ENCODE results near the gene KCNQ1. TPM values are rescaled to one million over a fixed set of nuclear protein-coding genes. Genes with fewer than 3 reads are reported as not detected.

KCNQ1 gene
- total RNA-seq, 1 donor from 2014 or later, result 7.9 TPM

- peak; percentile 97 for DNase-seq (ENCODE audit: low spot score)
These were observed 264.6 kb downstream of the KCNQ1 start for GRCh38 chr11:2709429-2709828.

- no peak for DNase-seq (ENCODE audit: low spot score)
These were observed 266.4 kb downstream of the KCNQ1 start for GRCh38 chr11:2711161-2711560.

GRCh38 chr11:2713094-2713493 lies 268.3 kb downstream of the KCNQ1 start:
- no peak for DNase-seq (ENCODE audit: low spot score)

- DNase-seq (ENCODE audit: low spot score), result peak; percentile 90
These were observed 269.1 kb downstream of the KCNQ1 start for GRCh38 chr11:2713661-2714462.

- DNase-seq (ENCODE audit: low spot score), result no peak
These were observed 269.6 kb downstream of the KCNQ1 start for GRCh38 chr11:2714463-2714800.

GRCh38 chr11:2714871-2715270 lies 270.1 kb downstream of the KCNQ1 start:
- no peak for DNase-seq (ENCODE audit: low spot score)

GRCh38 chr11:2715716-2716350 lies 271.0 kb downstream of the KCNQ1 start:
- no peak for DNase-seq (ENCODE audit: low spot score)

GRCh38 chr11:2716376-2717095 lies 271.7 kb downstream of the KCNQ1 start:
- DNase-seq (ENCODE audit: low spot score), result peak; percentile 90

- peak; percentile 79 for DNase-seq (ENCODE audit: low spot score)
These were observed 272.9 kb downstream of the KCNQ1 start for GRCh38 chr11:2717561-2718325.

- DNase-seq (ENCODE audit: low spot score), result no peak
These were observed 274.1 kb downstream of the KCNQ1 start for GRCh38 chr11:2718817-2719438.

GRCh38 chr11:2719831-2720590 lies 275.2 kb downstream of the KCNQ1 start:
- DNase-seq (ENCODE audit: low spot score), result no peak

- no peak for DNase-seq (ENCODE audit: low spot score)
These were observed 276.6 kb downstream of the KCNQ1 start for GRCh38 chr11:2721210-2721916.

GRCh38 chr11:2722955-2723354 lies 278.1 kb downstream of the KCNQ1 start:
- no peak for DNase-seq (ENCODE audit: low spot score)

GRCh38 chr11:2724104-2724503 lies 279.3 kb downstream of the KCNQ1 start:
- no peak for DNase-seq (ENCODE audit: low spot score)

GRCh38 chr11:2724653-2725367 lies 280.0 kb downstream of the KCNQ1 start:
- DNase-seq (ENCODE audit: low spot score), result peak; percentile 84

GRCh38 chr11:2725368-2726300 lies 280.8 kb downstream of the KCNQ1 start:
- DNase-seq (ENCODE audit: low spot score), result peak; percentile 94

GRCh38 chr11:2726964-2727363 lies 282.2 kb downstream of the KCNQ1 start:
- DNase-seq (ENCODE audit: low spot score), result no peak

- no peak for DNase-seq (ENCODE audit: low spot score)
These were observed 283.4 kb downstream of the KCNQ1 start for GRCh38 chr11:2728128-2728662.

All from umbilical cord (tissue), 2 donors.